ENCODE data around the gene SLC19A3. TPM values are rescaled to one million over a fixed set of nuclear protein-coding genes. Genes with fewer than 3 reads are reported as not detected.
"Not testable (repeated sequence)": the region's sequence is repeated elsewhere in the genome, so short reads cannot be mapped to it uniquely, and the experiment has no call there.

SLC19A3 gene
- total and polyA plus RNA-seq, 7 donors: 0.69 to 8.2 (median 1.2) TPM

- DNase-seq: no peak
- Histone ChIP-seq H3K4me3 (no peak overlapping the region), H3K9me3 (no peaks in the 10 kb centered on the region), H3K27ac (no peak overlapping the region), H3K4me1 (no peaks in the 10 kb centered on the region), H3K36me3 (no peaks in the 10 kb centered on the region), H3K27me3 (no peaks in the 10 kb centered on the region)
- intact Hi-C loops (cut with DNase I): no loop called here
- TF ChIP-seq POLR2AphosphoS5 (IDR thresholded peaks at IDR 0.05) (no peak), POLR2A (IDR thresholded peaks at IDR 0.05) (no peak), EP300 (IDR thresholded peaks at IDR 0.05) (no peak)
- TF ChIP-seq, protein P1, sequence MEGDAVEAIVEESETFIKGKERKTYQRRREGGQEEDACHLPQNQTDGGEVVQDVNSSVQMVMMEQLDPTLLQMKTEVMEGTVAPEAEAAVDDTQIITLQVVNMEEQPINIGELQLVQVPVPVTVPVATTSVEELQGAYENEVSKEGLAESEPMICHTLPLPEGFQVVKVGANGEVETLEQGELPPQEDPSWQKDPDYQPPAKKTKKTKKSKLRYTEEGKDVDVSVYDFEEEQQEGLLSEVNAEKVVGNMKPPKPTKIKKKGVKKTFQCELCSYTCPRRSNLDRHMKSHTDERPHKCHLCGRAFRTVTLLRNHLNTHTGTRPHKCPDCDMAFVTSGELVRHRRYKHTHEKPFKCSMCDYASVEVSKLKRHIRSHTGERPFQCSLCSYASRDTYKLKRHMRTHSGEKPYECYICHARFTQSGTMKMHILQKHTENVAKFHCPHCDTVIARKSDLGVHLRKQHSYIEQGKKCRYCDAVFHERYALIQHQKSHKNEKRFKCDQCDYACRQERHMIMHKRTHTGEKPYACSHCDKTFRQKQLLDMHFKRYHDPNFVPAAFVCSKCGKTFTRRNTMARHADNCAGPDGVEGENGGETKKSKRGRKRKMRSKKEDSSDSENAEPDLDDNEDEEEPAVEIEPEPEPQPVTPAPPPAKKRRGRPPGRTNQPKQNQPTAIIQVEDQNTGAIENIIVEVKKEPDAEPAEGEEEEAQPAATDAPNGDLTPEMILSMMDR (IDR thresholded peaks at IDR 0.05): no peak
- WGBS, 2 donors: 68 to 75% methylated on average over 13 of the region's 13 CpGs
These were observed 41.7 kb upstream of the SLC19A3 start for GRCh38 chr2:227759411-227760118.

GRCh38 chr2:227756261-227756660 lies 38.4 kb upstream of the SLC19A3 start:
- H3K27me3 ChIP-seq; H3K4me1 ChIP-seq; H3K27ac ChIP-seq; DNase-seq; H3K4me3 ChIP-seq; intact Hi-C loops (cut with DNase I); H3K9me3 ChIP-seq; H3K36me3 ChIP-seq: not testable (repeated sequence)
- 63 to 80% methylated on average over 4 of the region's 4 CpGs for WGBS, 2 donors

DNA sequence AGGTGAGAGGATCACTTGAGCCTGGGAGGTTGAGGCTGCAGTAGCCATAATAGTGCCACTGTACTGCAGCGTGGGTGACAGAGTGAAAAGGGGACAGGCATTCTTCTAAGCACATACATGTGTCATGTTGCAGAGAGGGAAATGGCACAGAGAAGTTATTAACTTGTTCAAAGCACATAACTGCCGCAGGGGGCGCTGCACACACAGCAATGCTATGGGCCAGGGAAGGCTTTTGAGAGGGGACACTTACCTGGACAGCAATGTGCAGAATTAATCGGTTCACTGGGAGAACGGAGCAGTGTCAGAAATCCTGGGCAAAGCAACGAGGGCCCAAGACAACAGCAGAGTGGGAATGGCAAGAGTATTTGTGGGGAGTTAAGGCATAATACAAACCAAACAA lies 30.3 kb upstream of the SLC19A3 start:
- no peaks in the 10 kb centered on the region for H3K4me1 ChIP-seq
- no peak for DNase-seq
- H3K4me3 ChIP-seq: no peak overlapping the region
- H3K9me3 ChIP-seq: no peaks in the 10 kb centered on the region
- no peaks in the 10 kb centered on the region for H3K27me3 ChIP-seq
- WGBS, 2 donors: 86 to 87% methylated on average over 6 of the region's 6 CpGs
- no peak overlapping the region for H3K27ac ChIP-seq
- TF ChIP-seq EP300 (IDR thresholded peaks at IDR 0.05) (no peak), POLR2A (IDR thresholded peaks at IDR 0.05) (no peak)
- TF ChIP-seq, protein P1 (IDR thresholded peaks at IDR 0.05): no peak
- intact Hi-C loops (cut with DNase I): no loop called here
- H3K36me3 ChIP-seq: no peaks in the 10 kb centered on the region

DNA sequence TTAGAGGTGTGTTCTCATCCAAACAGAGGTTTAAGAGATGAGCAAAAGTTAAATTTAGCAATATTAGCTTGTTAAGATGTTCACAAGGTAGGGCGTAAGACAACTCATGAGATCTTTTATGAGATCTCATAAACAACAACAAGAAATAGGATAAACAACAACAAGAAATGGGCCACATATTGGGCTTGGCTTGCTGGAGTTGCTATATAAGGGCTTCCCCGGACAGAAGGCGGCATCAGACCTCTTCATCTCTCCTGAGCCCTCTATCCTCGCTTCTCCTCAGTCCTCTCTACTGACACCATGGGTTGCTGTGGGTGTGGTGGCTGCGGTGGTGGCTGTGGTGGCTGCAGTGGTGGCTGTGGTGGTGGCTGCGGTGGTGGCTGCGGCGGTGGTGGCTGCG lies 27.8 kb upstream of the SLC19A3 start, which contains the start of gene SCYGR8:
SCYGR8 (plus strand) TSS at position 301 of the 400 bp plus-strand sequence; CDS start at position 301, 0 bp downstream.
- H3K9me3 ChIP-seq: no peaks in the 10 kb centered on the region

GRCh38 chr2:227740705-227741104 lies 22.9 kb upstream of the SLC19A3 start:
- H3K27ac ChIP-seq; DNase-seq; H3K27me3 ChIP-seq; H3K36me3 ChIP-seq; H3K4me3 ChIP-seq; intact Hi-C loops (cut with DNase I); H3K4me1 ChIP-seq; H3K9me3 ChIP-seq: not testable (repeated sequence)
- WGBS, 2 donors: 80 to 85% methylated on average over 7 of the region's 7 CpGs

More for the DNA sequence above, 27.8 kb upstream of the SLC19A3 start, which contains the start of gene SCYGR8:
- Histone ChIP-seq H3K4me1 (no peaks in the 10 kb centered on the region), H3K27ac (no peak within 1 kb of the TSS), H3K4me3 (no peak within 1 kb of the TSS), H3K36me3 (no peaks in the 10 kb centered on the region), H3K27me3 (peaks cover 0 to 4% (median 0%) of the 10 kb centered on the region in 3 donors)
- no peak for TF ChIP-seq POLR2A (IDR thresholded peaks at IDR 0.05)
- no peak for TF ChIP-seq EP300 (IDR thresholded peaks at IDR 0.05)
- TF ChIP-seq, protein P1 (IDR thresholded peaks at IDR 0.05): no peak
- no peak for TF ChIP-seq POLR2AphosphoS5 (IDR thresholded peaks at IDR 0.05)
- WGBS, 2 donors: 90 to 96% methylated on average over 5 to 6 of the region's 9 CpGs
- intact Hi-C loops (cut with DNase I): no loop called here
- no peak for DNase-seq

DNA sequence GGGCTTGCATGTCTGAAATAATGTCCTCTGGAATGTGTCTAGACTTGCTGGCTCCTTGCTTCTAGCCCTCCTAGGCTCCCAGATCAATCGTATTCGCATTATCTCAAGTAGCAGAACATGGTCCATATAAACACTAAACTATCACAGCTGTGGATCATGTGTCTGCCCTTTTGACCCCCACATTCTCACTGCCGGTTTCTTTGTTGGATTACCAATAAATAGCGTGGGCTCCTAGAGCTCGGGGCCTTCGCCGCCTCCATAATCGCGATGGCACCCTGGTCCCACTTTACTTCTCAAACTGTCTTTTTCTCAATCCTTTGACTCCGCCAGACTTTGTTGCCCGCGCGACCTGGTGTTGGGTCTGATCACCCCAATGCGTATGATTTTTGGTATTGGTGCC lies 21.5 kb upstream of the SLC19A3 start:
- DNase-seq: no peak
- TF ChIP-seq, protein P1 (IDR thresholded peaks at IDR 0.05): no peak
- TF ChIP-seq POLR2A (IDR thresholded peaks at IDR 0.05) (no peak), POLR2AphosphoS5 (IDR thresholded peaks at IDR 0.05) (no peak), EP300 (IDR thresholded peaks at IDR 0.05) (no peak)
- no peaks in the 10 kb centered on the region for H3K9me3 ChIP-seq
- H3K27ac ChIP-seq: no peak overlapping the region
- WGBS, 2 donors: 70 to 80% methylated on average over 14 of the region's 14 CpGs
- H3K4me1 ChIP-seq: no peaks in the 10 kb centered on the region
- H3K36me3 ChIP-seq: no peaks in the 10 kb centered on the region
- intact Hi-C loops (cut with DNase I): no loop called here
- H3K4me3 ChIP-seq: no peak overlapping the region
- peaks cover 0 to 4% (median 0%) of the 10 kb centered on the region in 3 donors for H3K27me3 ChIP-seq

All from sigmoid colon (tissue), 7 donors.